ENCODE results near the gene SEMA5A. TPM values are rescaled to one million over a fixed set of nuclear protein-coding genes. Genes with fewer than 3 reads are reported as not detected.

SEMA5A gene
- polyA plus RNA-seq, 1 of the 3 experiments (the other 2 are of a cell fraction) = 0.58 TPM

DNA sequence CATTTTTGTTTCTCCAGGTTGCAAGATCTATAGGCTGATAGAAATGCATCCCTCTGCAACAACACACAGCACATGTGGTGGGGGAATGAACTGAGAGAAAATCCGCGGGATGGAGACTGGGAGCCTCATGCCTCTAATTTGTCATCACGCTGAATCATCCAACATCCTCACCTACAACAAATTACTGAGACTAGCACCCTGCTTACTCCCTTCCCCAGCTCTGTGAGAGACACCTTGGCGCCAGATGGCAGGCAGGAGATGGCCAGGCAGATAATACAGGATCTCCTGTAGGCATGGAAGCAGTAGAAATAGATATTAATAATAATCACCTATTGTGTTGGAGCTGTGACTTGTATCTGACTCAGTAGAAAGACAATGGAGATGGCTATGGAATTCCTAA, 276.9 kb downstream of the SEMA5A start (continued):
- TF ChIP-seq NFIC (IDR thresholded peaks at IDR 0.05; ENCODE audit: borderline replicate concordance) (no peak), GATA2 (CRISPR knock-in tag; IDR thresholded peaks at IDR 0.05) (peak; percentile 85), EP300 (IDR thresholded peaks at IDR 0.05; ENCODE audit: borderline replicate concordance in 1 of 2, low read depth in 1 of 2, low read length in 1 of 2) (peak in 1 of 2 experiments; percentile 54; a peak in 1 of 4 replicates), TCF12 (IDR thresholded peaks at IDR 0.05) (peak; percentile 88), GABPA (IDR thresholded peaks at IDR 0.05; ENCODE audit: low read depth) (no peak), NRF1 (IDR thresholded peaks at IDR 0.05; ENCODE audit: low read depth, low read length) (no peak), MEF2A (IDR thresholded peaks at IDR 0.05; ENCODE audit: borderline replicate concordance, low read depth) (no peak), YY1 (IDR thresholded peaks at IDR 0.05; ENCODE audit: low read depth) (no peak), FOXM1 (IDR thresholded peaks at IDR 0.05; ENCODE audit: low read depth) (no peak), RAD21 (IDR thresholded peaks at IDR 0.05; ENCODE audit: low read length) (no peak), RFX5 (IDR thresholded peaks at IDR 0.05; ENCODE audit: low read length) (no peak), SMC3 (IDR thresholded peaks at IDR 0.05; ENCODE audit: low read depth, low read length) (no peak), POLR2AphosphoS5 (IDR thresholded peaks at IDR 0.05; ENCODE audit: low read depth, low read length) (no peak), RCOR1 (IDR thresholded peaks at IDR 0.05; ENCODE audit: low read length) (no peak), MXI1 (IDR thresholded peaks at IDR 0.05; ENCODE audit: low read depth, low read length) (no peak), TEAD4 (IDR thresholded peaks at IDR 0.05; ENCODE audit: borderline replicate concordance, insufficient read depth) (no peak), RXRA (IDR thresholded peaks at IDR 0.05; ENCODE audit: borderline replicate concordance, low read depth) (no peak)
- TF ChIP-seq, protein P1, sequence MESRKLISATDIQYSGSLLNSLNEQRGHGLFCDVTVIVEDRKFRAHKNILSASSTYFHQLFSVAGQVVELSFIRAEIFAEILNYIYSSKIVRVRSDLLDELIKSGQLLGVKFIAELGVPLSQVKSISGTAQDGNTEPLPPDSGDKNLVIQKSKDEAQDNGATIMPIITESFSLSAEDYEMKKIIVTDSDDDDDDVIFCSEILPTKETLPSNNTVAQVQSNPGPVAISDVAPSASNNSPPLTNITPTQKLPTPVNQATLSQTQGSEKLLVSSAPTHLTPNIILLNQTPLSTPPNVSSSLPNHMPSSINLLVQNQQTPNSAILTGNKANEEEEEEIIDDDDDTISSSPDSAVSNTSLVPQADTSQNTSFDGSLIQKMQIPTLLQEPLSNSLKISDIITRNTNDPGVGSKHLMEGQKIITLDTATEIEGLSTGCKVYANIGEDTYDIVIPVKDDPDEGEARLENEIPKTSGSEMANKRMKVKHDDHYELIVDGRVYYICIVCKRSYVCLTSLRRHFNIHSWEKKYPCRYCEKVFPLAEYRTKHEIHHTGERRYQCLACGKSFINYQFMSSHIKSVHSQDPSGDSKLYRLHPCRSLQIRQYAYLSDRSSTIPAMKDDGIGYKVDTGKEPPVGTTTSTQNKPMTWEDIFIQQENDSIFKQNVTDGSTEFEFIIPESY (IDR thresholded peaks at IDR 0.05; ENCODE audit: borderline replicate concordance, low read depth) = no peak
- TF ChIP-seq, protein P2, sequence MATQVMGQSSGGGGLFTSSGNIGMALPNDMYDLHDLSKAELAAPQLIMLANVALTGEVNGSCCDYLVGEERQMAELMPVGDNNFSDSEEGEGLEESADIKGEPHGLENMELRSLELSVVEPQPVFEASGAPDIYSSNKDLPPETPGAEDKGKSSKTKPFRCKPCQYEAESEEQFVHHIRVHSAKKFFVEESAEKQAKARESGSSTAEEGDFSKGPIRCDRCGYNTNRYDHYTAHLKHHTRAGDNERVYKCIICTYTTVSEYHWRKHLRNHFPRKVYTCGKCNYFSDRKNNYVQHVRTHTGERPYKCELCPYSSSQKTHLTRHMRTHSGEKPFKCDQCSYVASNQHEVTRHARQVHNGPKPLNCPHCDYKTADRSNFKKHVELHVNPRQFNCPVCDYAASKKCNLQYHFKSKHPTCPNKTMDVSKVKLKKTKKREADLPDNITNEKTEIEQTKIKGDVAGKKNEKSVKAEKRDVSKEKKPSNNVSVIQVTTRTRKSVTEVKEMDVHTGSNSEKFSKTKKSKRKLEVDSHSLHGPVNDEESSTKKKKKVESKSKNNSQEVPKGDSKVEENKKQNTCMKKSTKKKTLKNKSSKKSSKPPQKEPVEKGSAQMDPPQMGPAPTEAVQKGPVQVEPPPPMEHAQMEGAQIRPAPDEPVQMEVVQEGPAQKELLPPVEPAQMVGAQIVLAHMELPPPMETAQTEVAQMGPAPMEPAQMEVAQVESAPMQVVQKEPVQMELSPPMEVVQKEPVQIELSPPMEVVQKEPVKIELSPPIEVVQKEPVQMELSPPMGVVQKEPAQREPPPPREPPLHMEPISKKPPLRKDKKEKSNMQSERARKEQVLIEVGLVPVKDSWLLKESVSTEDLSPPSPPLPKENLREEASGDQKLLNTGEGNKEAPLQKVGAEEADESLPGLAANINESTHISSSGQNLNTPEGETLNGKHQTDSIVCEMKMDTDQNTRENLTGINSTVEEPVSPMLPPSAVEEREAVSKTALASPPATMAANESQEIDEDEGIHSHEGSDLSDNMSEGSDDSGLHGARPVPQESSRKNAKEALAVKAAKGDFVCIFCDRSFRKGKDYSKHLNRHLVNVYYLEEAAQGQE (IDR thresholded peaks at IDR 0.05; ENCODE audit: low read depth, low read length) = no peak
- TF ChIP-seq, protein P3, sequence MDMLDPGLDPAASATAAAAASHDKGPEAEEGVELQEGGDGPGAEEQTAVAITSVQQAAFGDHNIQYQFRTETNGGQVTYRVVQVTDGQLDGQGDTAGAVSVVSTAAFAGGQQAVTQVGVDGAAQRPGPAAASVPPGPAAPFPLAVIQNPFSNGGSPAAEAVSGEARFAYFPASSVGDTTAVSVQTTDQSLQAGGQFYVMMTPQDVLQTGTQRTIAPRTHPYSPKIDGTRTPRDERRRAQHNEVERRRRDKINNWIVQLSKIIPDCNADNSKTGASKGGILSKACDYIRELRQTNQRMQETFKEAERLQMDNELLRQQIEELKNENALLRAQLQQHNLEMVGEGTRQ (IDR thresholded peaks at IDR 0.05; ENCODE audit: borderline replicate concordance, low read depth, low read length) = no peak
- TF ChIP-seq, protein P4, sequence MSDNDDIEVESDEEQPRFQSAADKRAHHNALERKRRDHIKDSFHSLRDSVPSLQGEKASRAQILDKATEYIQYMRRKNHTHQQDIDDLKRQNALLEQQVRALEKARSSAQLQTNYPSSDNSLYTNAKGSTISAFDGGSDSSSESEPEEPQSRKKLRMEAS (IDR thresholded peaks at IDR 0.05; ENCODE audit: low read depth) = 0 out of 2 replicates have a peak, but pooled peaks have one; percentile 14
- TF ChIP-seq, protein P5, sequence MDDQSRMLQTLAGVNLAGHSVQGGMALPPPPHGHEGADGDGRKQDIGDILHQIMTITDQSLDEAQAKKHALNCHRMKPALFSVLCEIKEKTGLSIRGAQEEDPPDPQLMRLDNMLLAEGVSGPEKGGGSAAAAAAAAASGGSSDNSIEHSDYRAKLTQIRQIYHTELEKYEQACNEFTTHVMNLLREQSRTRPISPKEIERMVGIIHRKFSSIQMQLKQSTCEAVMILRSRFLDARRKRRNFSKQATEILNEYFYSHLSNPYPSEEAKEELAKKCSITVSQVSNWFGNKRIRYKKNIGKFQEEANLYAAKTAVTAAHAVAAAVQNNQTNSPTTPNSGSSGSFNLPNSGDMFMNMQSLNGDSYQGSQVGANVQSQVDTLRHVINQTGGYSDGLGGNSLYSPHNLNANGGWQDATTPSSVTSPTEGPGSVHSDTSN (IDR thresholded peaks at IDR 0.05) = peak; percentile 19; the same call in 1 of the 2 replicates
